Nephron progenitor cell (in vitro differentiated cells): Measurements from ENCODE around the gene WBP11.
"Not testable (repeated sequence)": the region's sequence is repeated elsewhere in the genome, so short reads cannot be mapped to it uniquely, and the experiment has no call there.

Experiments
- DNase-seq: peaks from one replicate; pipeline ENCODE4 v3.0.0; 2021
- H3K27ac Mint-ChIP-seq: 2 replicates; pipeline ENCODE4 v1.8.0; 2021; ENCODE audit warnings: mild to moderate bottlenecking, moderate library complexity, mixed read lengths
- H3K27me3 Mint-ChIP-seq: 2 replicates; pipeline ENCODE4 v1.8.0; 2021; ENCODE audit warnings: mild to moderate bottlenecking, low read depth, mixed read lengths; ENCODE audit not compliant: poor library complexity
- H3K36me3 Mint-ChIP-seq: 2 replicates; pipeline ENCODE4 v1.8.0; 2021; ENCODE audit warnings: low read depth, mixed read lengths
- H3K4me1 Mint-ChIP-seq: 2 replicates; pipeline ENCODE4 v1.8.0; 2021; ENCODE audit warnings: mixed read lengths
- H3K4me3 Mint-ChIP-seq: 2 replicates; pipeline ENCODE4 v1.8.0; 2021; ENCODE audit warnings: mild to moderate bottlenecking, moderate library complexity, mixed read lengths
- H3K9me3 Mint-ChIP-seq: 2 replicates; pipeline ENCODE4 v1.8.0; 2021; ENCODE audit warnings: mild to moderate bottlenecking, moderate library complexity, mixed read lengths
- CTCF ChIP-seq: fragments of 200-600 bp; sonication (generic); IDR thresholded peaks from 2 replicates; pipeline ENCODE4 v1.5.0; 2021; ENCODE audit warnings: antibody characterized with exemption

The WBP11 gene

GRCh38 chr12:14765398-14765797 lies 37.9 kb downstream of the WBP11 start:
- Mint-ChIP-seq H3K4me1 (peaks cover 30% of the 10 kb centered on the region), H3K27ac (no peak overlapping the region), H3K4me3 (no peak overlapping the region), H3K9me3 (peaks cover 44% of the 10 kb centered on the region), H3K36me3 (peaks cover 63% of the 10 kb centered on the region), H3K27me3 (no peaks in the 10 kb centered on the region)
- no peak for TF ChIP-seq CTCF
- DNase-seq = no peak

GRCh38 chr12:14759711-14760280 lies 43.5 kb downstream of the WBP11 start:
- H3K4me1 Mint-ChIP-seq, H3K27me3 Mint-ChIP-seq, H3K4me3 Mint-ChIP-seq, H3K27ac Mint-ChIP-seq, DNase-seq: not testable (repeated sequence)
- H3K9me3 Mint-ChIP-seq = peaks cover 32% of the 10 kb centered on the region
- H3K36me3 Mint-ChIP-seq = peaks cover 42% of the 10 kb centered on the region

- Mint-ChIP-seq H3K4me1 (no peaks in the 10 kb centered on the region), H3K36me3 (peaks cover 22% of the 10 kb centered on the region), H3K9me3 (peaks cover 22% of the 10 kb centered on the region), H3K27ac (no peak overlapping the region), H3K27me3 (no peaks in the 10 kb centered on the region), H3K4me3 (no peak overlapping the region)
- TF ChIP-seq CTCF = peak; percentile 66
- DNase-seq = peak; percentile 45
Measured at GRCh38 chr12:14756334-14757143, 46.7 kb downstream of the WBP11 start.

- no peak overlapping the region for H3K27ac Mint-ChIP-seq
- peaks cover 5% of the 10 kb centered on the region for H3K36me3 Mint-ChIP-seq
- no peaks in the 10 kb centered on the region for H3K27me3 Mint-ChIP-seq
- no peak for DNase-seq
- no peak for TF ChIP-seq CTCF
- no peaks in the 10 kb centered on the region for H3K4me1 Mint-ChIP-seq
- no peak overlapping the region for H3K4me3 Mint-ChIP-seq
- peaks cover 8% of the 10 kb centered on the region for H3K9me3 Mint-ChIP-seq
Measured at GRCh38 chr12:14751986-14752385, 51.3 kb downstream of the WBP11 start.

- peaks cover 63% of the 10 kb centered on the region for H3K9me3 Mint-ChIP-seq
- peaks cover 58% of the 10 kb centered on the region for H3K36me3 Mint-ChIP-seq
- no peak overlapping the region for H3K4me3 Mint-ChIP-seq
- no peaks in the 10 kb centered on the region for H3K4me1 Mint-ChIP-seq
- TF ChIP-seq CTCF = no peak
- DNase-seq = no peak
- H3K27ac Mint-ChIP-seq = no peak overlapping the region
- H3K27me3 Mint-ChIP-seq = no peaks in the 10 kb centered on the region
Measured at GRCh38 chr12:14743061-14743460, 60.2 kb downstream of the WBP11 start.

GRCh38 chr12:14741942-14742341 lies 61.3 kb downstream of the WBP11 start:
- no peaks in the 10 kb centered on the region for H3K27me3 Mint-ChIP-seq
- no peaks in the 10 kb centered on the region for H3K4me1 Mint-ChIP-seq
- TF ChIP-seq CTCF = no peak
- peaks cover 55% of the 10 kb centered on the region for H3K9me3 Mint-ChIP-seq
- no peak overlapping the region for H3K27ac Mint-ChIP-seq
- H3K4me3 Mint-ChIP-seq = no peak overlapping the region
- H3K36me3 Mint-ChIP-seq = peaks cover 52% of the 10 kb centered on the region
- no peak for DNase-seq
